Right ventricle myocardium inferior (tissue), 1 donor: ENCODE results near the gene SMYD3. TPM values are rescaled to one million over a fixed set of nuclear protein-coding genes. Genes with fewer than 3 reads are reported as not detected.
"Not testable (repeated sequence)": the region's sequence is repeated elsewhere in the genome, so short reads cannot be mapped to it uniquely, and the experiment has no call there.

Experiments used
- ATAC-seq: fragments of 200-7000 bp; cut with Tn5 transposase; one replicate; pipeline ENCODE4 v1.9.1; 2020; ENCODE audit warnings: mild to moderate bottlenecking, moderate library complexity
- DNase-seq: peaks from one replicate; pipeline ENCODE4 v3.0.0; 2021; ENCODE audit errors: missing footprints
- intact Hi-C: fragments of 100-400 bp; cut with DNase I; formaldehyde crosslinking; loops from one replicate; pipeline ENCODE4 v1.11.0; 2022
- total RNA-seq: library from RNA; stranded (reverse); fragmentation: NEBNext Ultra II Directional; extraction: Animal tissue kit (Norgen Biotek cat#: 25700); gene quantifications from one replicate; pipeline ENCODE4 v1.2.1, GENCODE V29; 2021
- donor health status: DM: no; HTN: yes; CAD: no; lungs with severe emphysema.

The SMYD3 gene
- total RNA-seq, 1 donor from 2014 or later = 8.8 TPM

DNA sequence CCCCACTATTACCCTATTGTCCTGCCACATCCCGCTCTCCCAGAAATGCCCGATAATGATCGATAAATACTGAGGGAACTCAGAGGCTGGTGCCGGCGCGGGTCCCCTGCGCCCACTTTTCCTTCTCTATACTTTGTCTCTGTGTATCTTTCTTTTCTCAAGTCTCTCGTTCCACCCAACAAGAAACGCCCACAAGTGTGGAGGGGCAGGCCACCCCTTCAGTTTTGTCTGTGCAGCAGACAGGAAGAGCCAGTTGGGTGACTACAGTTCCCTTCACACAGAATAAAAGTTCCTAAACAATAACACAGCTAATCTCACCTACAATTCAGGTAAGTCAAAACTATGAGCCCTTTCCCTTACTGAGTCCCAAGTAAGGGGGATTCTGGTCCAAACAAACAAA, 423.7 kb downstream of the SMYD3 start:
- DNase-seq (no peak), ATAC-seq (no peak)
- intact Hi-C loops = no loop called here

DNA sequence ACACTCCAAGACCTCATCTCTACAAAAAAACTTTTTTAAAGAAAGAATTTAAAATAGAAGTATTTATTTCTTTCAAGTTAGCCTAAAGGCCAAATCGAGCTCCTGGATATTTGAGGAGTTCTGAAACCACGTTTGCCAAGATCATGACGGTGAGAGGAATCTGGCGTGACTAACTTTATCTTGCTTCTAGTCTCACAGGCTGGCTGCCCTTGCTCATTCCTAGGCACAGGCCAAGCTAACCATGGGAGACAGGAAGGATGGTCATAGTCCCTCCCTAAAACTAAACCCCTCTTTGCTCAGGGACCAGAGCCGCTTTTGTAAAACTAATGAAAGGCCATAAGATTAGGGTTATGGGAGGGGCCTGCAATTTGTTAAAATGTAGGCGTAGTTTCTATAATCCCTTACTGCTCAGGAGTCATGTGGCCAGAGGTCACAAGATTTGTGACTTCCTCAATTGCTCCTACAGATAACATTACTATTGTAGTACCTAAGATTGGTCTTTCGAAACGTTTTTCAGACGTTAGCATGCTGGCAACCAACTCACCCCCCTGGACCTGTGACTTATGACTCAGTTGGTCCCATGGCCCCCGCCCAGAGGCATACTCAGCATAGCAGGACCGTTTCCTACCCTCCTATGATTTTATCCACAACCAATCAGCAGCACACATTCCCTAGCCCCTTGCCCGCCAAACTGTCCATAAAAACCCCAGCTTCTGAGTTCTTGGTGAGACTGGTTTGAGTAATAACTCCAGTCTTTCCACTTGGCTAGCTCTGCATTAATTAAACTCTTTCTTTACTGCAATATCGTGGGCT, 425.0 kb downstream of the SMYD3 start:
- ATAC-seq (no peak), DNase-seq (no peak)
- intact Hi-C loops = no loop called here

DNA sequence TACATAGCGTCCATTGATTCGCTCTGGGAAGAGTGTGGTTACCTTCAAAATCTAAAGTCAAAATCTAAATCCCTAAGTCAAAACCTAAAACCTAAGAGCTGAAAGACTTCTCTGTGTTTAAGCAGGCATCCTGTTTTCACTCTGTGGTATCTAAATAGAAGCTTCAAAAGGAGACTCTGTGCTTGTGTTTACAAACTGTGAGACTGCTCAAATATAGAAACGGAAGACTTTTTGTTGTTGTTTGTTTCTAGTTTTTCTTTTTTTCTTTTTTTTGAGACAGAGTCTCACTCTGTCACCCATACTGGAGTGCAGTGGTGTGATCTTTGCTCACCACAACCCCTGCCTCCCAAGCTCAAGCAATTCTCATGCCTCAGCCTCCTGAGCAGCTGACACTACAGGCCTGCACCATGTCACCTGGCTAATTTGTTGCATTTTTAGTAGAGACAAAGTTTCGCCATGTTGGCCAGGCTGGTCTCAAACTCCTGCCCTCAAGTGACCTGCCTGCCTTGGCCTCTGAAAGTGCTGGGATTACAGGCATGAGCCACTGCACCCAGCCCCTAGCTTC, 425.9 kb downstream of the SMYD3 start:
- ATAC-seq (no peak), DNase-seq (no peak)
- intact Hi-C loops = no loop called here

DNA sequence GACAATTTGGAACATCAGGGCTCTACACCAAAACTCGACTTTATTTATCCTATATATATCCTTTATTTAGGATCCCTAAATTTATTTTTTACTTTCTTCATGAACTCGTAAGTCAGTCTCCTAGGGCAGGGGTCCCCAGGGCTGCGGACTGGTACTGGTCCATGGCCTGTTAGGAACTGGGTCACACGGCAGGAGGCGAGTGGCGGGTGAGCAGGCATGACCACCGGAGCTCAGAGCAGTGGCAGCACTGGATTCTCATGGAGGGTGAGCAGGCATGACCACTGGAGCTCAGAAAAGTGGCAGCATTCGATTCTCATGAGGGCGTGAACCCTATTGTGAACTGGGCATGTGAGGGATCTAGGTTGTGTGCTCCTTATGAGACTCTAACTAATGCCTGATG, 427.0 kb downstream of the SMYD3 start:
- intact Hi-C loops = no loop called here
- no peak for ATAC-seq

DNA sequence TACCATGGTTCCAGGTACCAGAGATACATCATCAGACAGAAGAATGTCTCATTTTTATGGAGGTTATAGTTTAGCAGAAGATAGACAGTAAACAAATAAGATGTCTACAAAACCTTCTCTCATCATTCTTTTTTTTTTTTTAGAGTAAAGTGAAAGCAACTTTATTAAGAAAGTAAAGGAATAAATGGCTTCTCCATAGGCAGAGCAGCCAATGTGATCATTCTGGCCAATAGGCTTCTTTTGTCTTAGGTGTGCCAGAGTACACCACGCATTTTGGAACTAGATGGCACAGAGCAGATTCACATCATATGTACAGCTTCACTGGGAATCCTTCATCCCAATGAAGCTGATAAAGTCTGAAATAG, 428.2 kb downstream of the SMYD3 start:
- DNase-seq (no peak), ATAC-seq (no peak)
- intact Hi-C loops = no loop called here

More for the DNA sequence above, 427.0 kb downstream of the SMYD3 start:
- no peak for DNase-seq

DNA sequence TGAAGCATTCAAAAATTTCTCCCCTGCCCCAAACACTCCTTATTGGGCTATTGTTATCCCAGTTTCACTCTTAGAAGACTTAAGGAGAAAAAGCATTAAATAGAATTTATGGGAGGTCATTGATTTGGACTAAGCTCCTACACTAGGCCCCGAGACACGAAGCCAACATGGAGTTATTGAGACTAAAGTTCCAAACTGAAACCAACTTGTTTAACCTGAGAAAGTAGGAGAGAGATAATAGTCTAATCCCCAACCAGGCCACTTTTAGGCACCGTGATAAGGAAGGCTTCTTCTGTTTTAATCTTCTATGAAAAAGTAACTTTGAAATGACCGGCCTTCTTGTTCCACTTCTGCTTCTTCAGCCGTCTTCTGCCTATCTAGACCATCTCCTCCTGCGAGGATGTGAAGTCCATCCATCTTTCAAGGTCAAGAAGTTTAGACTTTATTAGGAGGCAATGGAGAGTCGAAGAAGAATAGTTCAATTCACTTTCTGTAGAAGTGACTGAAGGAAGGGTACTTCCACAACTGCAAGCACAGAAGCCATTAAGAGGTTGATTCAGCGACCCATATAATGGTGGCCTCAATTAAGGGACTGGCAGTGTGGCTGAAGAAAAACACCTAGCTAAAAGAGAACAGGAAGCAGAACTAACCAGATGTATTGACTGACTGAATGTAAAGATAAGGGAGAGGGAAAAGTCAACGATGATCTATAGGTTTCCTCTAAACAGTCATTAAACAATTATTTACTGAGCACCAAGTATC, 428.8 kb downstream of the SMYD3 start:
- no peak for DNase-seq
- ATAC-seq = no peak
- intact Hi-C loops = no loop called here

DNA sequence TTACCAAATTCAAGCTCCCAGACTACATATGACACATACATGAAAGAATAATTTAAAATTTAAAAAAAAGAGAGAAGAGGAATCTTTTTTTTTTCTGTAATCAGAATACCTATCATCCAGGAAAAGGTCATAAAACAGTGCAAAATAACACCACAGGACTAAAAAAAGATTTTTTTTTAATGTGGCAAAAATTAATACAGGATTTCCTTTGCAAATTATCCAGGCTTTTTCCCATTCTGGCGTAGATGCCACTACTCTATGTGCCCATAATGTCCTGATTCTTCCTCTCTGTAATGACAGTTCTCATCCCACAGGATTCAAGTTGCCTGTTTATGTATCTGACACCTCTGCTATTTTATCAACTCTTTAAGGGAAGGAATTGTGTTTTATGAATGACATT, 429.6 kb downstream of the SMYD3 start:
- ATAC-seq (no peak), DNase-seq (no peak)
- intact Hi-C loops = no loop called here

DNA sequence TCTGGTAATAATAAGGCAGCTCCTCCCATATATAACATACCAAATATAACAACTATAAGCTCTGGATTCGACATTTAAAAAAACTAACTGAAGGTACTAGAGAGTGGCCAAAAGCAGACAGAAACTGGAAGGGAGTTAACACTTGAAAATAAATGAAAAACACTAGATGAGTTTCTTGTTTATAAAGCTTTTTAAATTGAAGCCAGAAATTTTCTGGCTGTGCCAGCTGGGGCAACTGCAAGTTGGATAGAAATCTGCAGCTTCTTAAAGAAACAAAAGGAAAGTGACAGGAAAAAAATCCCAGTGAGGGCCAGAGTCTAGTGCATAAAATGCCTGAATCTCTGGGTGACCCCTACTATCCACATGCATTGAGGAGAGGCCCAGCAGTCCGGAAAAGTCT, 432.7 kb downstream of the SMYD3 start:
- intact Hi-C loops = no loop called here
- no peak for ATAC-seq

DNA sequence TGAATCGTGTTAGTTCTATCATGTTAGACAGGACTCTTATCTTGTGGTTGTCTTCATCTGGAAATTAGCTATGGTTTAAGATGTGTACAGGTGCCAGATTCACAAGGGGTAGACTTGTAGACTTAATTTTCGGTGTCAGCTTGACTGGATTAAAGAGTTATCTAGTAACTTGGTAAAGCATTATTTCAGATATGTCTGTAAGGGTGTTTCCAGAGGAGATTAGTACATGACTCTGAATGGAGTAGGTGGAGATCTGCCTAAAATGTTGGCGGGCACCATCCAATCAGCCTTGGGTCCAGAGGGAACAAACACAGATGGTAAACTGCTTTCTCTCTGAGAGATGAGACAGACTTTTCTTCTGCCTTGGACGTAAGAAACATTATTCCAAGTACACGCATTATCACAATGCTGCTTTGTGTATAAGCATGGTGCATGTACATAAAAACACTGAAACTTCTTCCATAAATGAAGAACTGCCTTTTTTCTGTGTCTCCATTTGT, 434.6 kb downstream of the SMYD3 start:
- intact Hi-C loops = no loop called here
- no peak for DNase-seq

More for the DNA sequence above, 432.7 kb downstream of the SMYD3 start:
- DNase-seq = no peak

DNA sequence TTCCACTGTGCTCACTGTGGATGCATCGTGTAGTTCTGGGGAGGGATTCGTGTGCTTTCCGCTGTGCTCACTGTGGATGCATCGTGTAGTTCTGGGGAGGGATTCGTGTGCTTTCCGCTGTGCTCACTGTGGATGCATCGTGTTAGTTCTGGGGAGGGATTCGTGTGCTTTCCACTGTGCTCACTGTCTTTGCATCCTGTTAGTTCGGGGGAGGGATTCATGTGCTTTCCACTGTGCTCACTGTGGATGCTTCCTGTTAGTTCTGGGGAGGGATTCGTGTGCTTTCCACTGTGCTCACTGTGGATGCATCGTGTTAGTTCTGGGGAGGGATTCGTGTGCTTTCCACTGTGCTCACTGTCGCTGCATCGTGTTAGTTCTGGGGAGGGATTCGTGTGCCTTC, 435.1 kb downstream of the SMYD3 start:
- ATAC-seq, intact Hi-C loops, DNase-seq: not testable (repeated sequence)

More for the DNA sequence above, 434.6 kb downstream of the SMYD3 start:
- no peak for ATAC-seq

DNA sequence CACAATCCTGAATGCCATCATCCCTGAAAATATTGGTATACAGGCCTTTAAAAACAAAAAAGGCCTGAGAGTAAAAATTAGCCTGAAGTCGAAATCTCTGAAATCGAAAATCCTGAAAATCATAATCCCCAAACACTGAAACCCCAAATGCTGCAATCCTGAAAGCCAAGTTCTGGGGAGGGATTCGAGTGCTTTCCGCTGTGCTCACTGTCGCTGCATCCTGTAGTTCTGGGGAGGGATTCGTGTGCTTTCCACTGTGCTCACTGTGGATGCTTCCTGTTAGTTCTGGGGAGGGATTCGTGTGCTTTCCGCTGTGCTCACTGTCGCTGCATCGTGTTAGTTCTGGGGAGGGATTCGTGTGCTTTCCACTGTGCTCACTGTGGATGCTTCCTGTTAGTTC, 435.5 kb downstream of the SMYD3 start:
- ATAC-seq, DNase-seq, intact Hi-C loops: not testable (repeated sequence)

DNA sequence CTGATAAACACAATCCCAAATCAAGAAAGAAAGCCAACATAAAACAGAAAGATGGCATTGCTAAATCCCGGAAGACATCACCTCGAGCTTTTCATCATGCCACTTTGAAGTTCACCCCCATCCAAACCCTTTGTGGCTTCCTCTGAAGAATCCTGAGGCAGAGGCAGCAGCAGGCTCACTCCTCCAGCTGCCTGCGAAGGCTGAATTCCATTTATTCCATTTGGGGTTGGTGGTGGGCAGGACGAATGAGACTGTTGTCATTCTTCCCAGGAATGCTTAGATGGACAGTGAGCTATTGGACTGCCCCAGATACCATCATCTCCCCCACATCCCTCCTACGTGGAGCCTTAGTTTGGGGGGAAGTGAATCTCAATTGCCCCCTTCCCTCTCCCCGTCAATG, 437.5 kb downstream of the SMYD3 start:
- no peak for ATAC-seq
- intact Hi-C loops = no loop called here

DNA sequence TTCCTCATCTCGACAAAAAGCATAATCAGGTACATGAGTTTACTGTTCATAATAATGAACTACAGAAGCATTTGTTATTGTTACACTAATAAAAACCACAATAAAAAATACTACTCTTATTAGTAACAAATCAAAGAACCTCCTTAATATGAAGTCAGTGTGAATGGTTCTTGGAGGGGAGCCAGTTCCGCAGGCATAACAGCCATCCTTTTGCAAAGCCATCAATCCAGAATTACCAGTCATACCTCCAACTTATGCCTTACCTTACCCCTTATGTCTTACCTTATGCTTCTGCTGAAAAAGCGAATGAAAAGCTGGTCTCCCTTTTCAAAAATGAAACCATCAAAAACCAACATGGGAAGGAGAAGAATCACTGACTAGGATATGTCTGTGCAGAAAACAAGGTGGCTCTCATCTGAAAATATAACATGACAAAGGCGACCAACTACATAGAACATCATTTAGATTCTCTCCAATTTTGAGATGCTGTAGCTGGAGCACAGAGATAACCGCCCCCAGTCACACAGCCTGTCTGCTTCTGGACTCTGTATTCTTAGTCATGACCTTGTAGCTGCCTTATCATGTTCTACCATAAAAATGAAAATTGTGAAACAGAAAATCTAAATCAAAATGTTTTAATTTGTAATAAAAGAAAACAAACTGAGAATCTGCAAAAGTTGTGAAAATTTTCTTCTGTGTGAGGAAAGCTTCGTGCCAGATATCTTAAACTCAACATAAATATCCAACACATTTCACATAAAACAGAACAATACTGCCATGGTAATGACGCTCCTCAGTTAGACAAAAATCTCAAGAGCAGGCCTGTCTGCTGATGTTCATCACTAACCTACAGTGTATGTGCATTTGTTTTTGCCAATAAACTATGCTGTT, 438.2 kb downstream of the SMYD3 start:
- DNase-seq (no peak), ATAC-seq (no peak)
- intact Hi-C loops = no loop called here

More for the DNA sequence above, 437.5 kb downstream of the SMYD3 start:
- no peak for DNase-seq

DNA sequence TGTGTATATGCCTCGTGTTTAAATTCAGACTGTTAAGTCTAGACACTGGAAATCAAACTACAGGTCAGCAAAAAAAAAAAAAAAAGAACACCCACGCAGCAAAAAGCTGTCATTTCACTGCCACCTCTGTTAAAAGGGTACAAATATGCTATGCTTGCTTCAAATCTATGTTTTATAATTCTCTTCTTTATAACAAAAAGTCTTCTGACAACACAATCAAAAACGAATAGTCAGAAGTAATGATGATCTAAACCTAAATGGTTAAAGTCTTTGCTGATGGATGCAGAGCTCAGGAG, 438.9 kb downstream of the SMYD3 start:
- ATAC-seq = no peak
- DNase-seq = no peak

DNA sequence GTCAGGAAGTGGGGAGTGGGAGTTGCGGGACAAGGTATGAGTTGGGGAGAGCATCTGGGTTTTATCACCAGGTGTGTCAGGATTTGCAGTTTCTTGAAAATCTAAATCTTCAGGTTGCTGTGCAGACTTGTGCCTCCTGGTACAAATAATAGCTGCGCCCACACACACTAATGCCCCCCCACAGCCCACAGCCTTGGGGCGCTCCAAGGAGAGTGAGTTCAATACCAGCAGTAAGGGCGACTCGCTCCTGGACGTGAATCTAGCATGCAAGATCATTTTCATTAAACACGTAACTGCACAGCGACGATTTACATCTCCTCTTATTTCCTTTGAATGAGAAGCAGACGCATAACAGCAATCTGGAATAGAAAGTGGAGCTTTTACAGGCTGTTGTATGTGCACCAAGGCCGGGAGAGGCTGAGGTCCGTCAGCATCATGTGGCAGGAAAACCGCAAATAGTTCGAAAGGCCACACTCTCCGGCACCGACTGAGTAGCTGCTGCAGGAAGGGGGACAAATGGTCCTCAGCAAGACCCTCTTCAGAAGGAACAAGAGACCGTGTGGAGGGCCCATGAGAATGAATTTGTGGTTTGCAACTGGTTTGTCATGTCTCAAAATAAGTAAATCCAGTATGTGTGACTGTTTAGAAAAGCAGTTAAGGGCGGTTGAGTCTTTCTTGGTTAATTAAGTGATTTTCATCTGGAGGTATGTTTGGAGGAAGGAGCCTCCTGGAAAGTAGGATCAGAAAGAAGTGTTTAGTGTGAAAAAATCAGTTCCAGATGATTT, 439.5 kb downstream of the SMYD3 start:
- DNase-seq = no peak
- intact Hi-C loops = no loop called here
- ATAC-seq = no peak

More for the DNA sequence above, 438.9 kb downstream of the SMYD3 start:
- intact Hi-C loops = no loop called here

DNA sequence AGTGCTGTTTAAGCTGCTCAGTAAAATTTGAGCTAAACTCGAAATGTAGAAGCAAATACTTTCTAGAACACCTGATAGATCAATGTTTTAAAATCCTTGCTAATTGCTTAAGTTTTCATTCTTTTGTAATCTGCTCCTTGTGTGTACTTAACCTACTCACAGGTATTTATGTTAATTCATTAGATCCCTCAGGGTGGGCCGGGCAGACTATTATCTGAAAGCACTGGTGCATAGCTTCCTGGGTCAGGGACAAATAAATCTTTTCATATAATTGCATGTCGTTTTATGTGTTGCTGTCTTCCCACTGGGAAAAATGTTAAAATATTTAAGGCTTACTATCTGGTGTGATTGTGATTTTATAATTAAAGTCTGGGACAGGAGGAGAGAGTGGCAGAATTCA, 440.5 kb downstream of the SMYD3 start:
- DNase-seq = no peak
- intact Hi-C loops = no loop called here
- ATAC-seq = no peak

DNA sequence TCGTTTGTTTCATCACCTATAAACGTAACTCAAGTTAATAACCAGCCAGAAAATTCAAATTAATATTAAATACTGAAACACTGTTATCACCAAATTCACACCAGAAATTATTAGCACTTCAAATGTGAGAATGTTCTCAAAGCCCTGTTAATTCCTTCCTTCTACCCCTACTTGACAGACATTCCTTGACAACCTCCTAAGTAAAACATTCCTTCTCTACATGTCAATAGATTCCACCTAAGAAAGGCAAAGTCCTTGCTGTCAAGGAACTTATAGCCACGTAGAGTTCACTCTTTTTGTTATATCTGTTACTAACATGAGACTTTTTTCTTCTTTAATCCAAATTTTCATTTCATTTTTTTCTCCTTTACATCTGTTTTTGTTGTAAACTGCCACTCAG, 441.5 kb downstream of the SMYD3 start:
- ATAC-seq (no peak), DNase-seq (no peak)
- intact Hi-C loops = no loop called here

DNA sequence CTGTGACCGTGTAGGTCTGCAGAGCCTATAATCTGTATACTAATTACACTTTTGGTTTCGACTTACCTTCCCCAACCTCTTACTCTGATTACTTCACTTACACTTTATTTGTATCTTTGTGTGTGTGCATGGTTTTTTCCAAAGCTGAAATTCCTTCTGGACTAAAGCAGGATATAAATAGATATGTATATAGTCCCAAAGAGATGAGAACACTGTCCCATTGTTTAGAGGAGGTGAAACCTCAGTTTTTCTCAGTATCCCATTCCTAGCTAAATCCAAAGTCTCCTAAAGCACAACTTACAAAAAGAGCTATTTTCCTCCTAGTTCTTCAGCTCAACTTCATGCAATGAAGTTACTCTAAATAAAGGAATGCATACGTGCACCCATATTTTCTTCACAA, 442.2 kb downstream of the SMYD3 start:
- ATAC-seq (no peak), DNase-seq (no peak)
- intact Hi-C loops = no loop called here
